ENCODE results near the gene TAOK3. TPM values are rescaled to one million over a fixed set of nuclear protein-coding genes. Genes with fewer than 3 reads are reported as not detected.

The TAOK3 gene
- total RNA-seq, 1 donor from 2014 or later: 1.1 TPM

- Histone ChIP-seq H3K9me3 (ENCODE audit: low read depth) (no peaks in the 10 kb centered on the region), H3K27me3 (peaks cover 26% of the 10 kb centered on the region), H3K9ac (no peak overlapping the region), H3K79me2 (ENCODE audit: low read depth) (no peaks in the 10 kb centered on the region), H2AFZ (replicated peaks) (no peak overlapping the region), H3K4me1 (peaks cover 9% of the 10 kb centered on the region), H3K36me3 (no peaks in the 10 kb centered on the region), H3K4me2 (no peak overlapping the region), H3K27ac (no peak overlapping the region), H3K4me3 (no peak overlapping the region), H3F3A (ENCODE audit: low read depth) (peaks cover 9% of the 10 kb centered on the region), H4K20me1 (ENCODE audit: low read depth) (peaks cover 5% of the 10 kb centered on the region)
- H3K4me1 Mint-ChIP-seq: peaks cover 15% of the 10 kb centered on the region
- H3K4me3 Mint-ChIP-seq: no peak overlapping the region
- H3K27me3 Mint-ChIP-seq (ENCODE audit: insufficient read depth, low read depth): peaks cover 20% of the 10 kb centered on the region
- no peaks in the 10 kb centered on the region for H3K36me3 Mint-ChIP-seq
- no peak for TF ChIP-seq EZH2 (IDR thresholded peaks at IDR 0.05)
- TF ChIP-seq CTCF (IDR thresholded peaks at IDR 0.05): no peak
- TF ChIP-seq EZH2phosphoT487 (IDR thresholded peaks at IDR 0.05): no peak
- H3K27ac Mint-ChIP-seq: no peak overlapping the region
- H3K9me3 Mint-ChIP-seq: no peaks in the 10 kb centered on the region
- no peak for DNase-seq (ENCODE audit: low spot score)
Observed at GRCh38 chr12:118368821-118369220, 3.9 kb downstream of the TAOK3 start.

DNA sequence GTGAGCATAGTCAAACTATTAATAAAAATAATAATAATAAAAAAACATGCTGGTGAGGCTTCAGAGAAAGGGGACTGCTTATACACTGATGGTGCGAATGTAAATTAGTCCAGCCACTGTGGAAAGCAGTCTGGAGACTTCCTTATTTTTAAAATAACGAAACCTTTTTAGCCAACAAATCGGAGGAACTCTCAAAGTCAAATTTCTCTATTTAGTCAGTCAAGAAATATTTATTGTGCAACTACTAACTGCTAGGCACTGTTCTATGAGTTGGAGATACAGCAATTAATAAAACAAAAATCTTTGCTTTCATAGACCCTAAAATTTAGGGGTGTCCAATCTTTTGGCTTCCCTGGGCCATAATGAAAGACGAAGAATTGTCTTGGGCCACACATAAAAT lies 10.8 kb downstream of the TAOK3 start:
- Mint-ChIP-seq H3K4me1 (no peaks in the 10 kb centered on the region), H3K4me3 (no peak overlapping the region), H3K27me3 (ENCODE audit: insufficient read depth, low read depth) (peaks cover 2% of the 10 kb centered on the region), H3K9me3 (no peaks in the 10 kb centered on the region), H3K36me3 (no peaks in the 10 kb centered on the region), H3K27ac (no peak overlapping the region)
- H3K4me1 ChIP-seq: no peaks in the 10 kb centered on the region
- no peaks in the 10 kb centered on the region for H4K20me1 ChIP-seq (ENCODE audit: low read depth)
- no peak overlapping the region for H3K27ac ChIP-seq
- no peak overlapping the region for H3K9ac ChIP-seq
- no peaks in the 10 kb centered on the region for H3F3A ChIP-seq (ENCODE audit: low read depth)
- no peaks in the 10 kb centered on the region for H3K9me3 ChIP-seq (ENCODE audit: low read depth)
- no peak for TF ChIP-seq CTCF (IDR thresholded peaks at IDR 0.05)
- no peak overlapping the region for H3K4me2 ChIP-seq
- no peaks in the 10 kb centered on the region for H3K27me3 ChIP-seq
- H3K36me3 ChIP-seq: no peaks in the 10 kb centered on the region
- no peak overlapping the region for H2AFZ ChIP-seq (replicated peaks)
- H3K4me3 ChIP-seq: no peak overlapping the region
- no peak for DNase-seq (ENCODE audit: low spot score)
- no peaks in the 10 kb centered on the region for H3K79me2 ChIP-seq (ENCODE audit: low read depth)

- no peak overlapping the region for H3K4me2 ChIP-seq
- Mint-ChIP-seq H3K4me1 (no peaks in the 10 kb centered on the region), H3K9me3 (no peaks in the 10 kb centered on the region), H3K27me3 (ENCODE audit: insufficient read depth, low read depth) (peaks cover 2% of the 10 kb centered on the region), H3K36me3 (no peaks in the 10 kb centered on the region), H3K4me3 (no peak overlapping the region), H3K27ac (no peak overlapping the region)
- H3F3A ChIP-seq (ENCODE audit: low read depth): no peaks in the 10 kb centered on the region
- H4K20me1 ChIP-seq (ENCODE audit: low read depth): no peaks in the 10 kb centered on the region
- H3K4me3 ChIP-seq: no peak overlapping the region
- no peaks in the 10 kb centered on the region for H3K27me3 ChIP-seq
- no peak overlapping the region for H3K9ac ChIP-seq
- no peaks in the 10 kb centered on the region for H3K79me2 ChIP-seq (ENCODE audit: low read depth)
- TF ChIP-seq EZH2 (IDR thresholded peaks at IDR 0.05): no peak
- TF ChIP-seq EZH2phosphoT487 (IDR thresholded peaks at IDR 0.05): no peak
- no peak for TF ChIP-seq CTCF (IDR thresholded peaks at IDR 0.05)
- H3K36me3 ChIP-seq: no peaks in the 10 kb centered on the region
- H3K4me1 ChIP-seq: no peaks in the 10 kb centered on the region
- no peak overlapping the region for H3K27ac ChIP-seq
- no peaks in the 10 kb centered on the region for H3K9me3 ChIP-seq (ENCODE audit: low read depth)
- H2AFZ ChIP-seq (replicated peaks): no peak overlapping the region
- no peak for DNase-seq (ENCODE audit: low spot score)
Observed at GRCh38 chr12:118361092-118361404, 11.7 kb downstream of the TAOK3 start.

- H3K27me3 Mint-ChIP-seq (ENCODE audit: insufficient read depth, low read depth): peaks cover 2% of the 10 kb centered on the region
- no peaks in the 10 kb centered on the region for H3K9me3 Mint-ChIP-seq
- no peak overlapping the region for H3K4me3 Mint-ChIP-seq
- Histone ChIP-seq H3K4me1 (no peaks in the 10 kb centered on the region), H3K27me3 (no peaks in the 10 kb centered on the region), H3K79me2 (ENCODE audit: low read depth) (no peaks in the 10 kb centered on the region), H4K20me1 (ENCODE audit: low read depth) (no peaks in the 10 kb centered on the region), H3K36me3 (no peaks in the 10 kb centered on the region), H3K9me3 (ENCODE audit: low read depth) (no peaks in the 10 kb centered on the region), H3K4me2 (no peak overlapping the region), H3K4me3 (no peak overlapping the region), H2AFZ (replicated peaks) (no peak overlapping the region), H3F3A (ENCODE audit: low read depth) (no peaks in the 10 kb centered on the region), H3K9ac (no peak overlapping the region), H3K27ac (no peak overlapping the region)
- no peak for DNase-seq (ENCODE audit: low spot score)
- TF ChIP-seq CTCF (IDR thresholded peaks at IDR 0.05) (no peak), EZH2phosphoT487 (IDR thresholded peaks at IDR 0.05) (no peak), EZH2 (IDR thresholded peaks at IDR 0.05) (no peak)
- H3K27ac Mint-ChIP-seq: no peak overlapping the region
- no peaks in the 10 kb centered on the region for H3K36me3 Mint-ChIP-seq
- H3K4me1 Mint-ChIP-seq: no peaks in the 10 kb centered on the region
Observed at GRCh38 chr12:118359541-118359915, 13.2 kb downstream of the TAOK3 start.
